IMR-90 (cell line): ENCODE measurements around the gene ITGA3. TPM values are rescaled to one million over a fixed set of nuclear protein-coding genes. Genes with fewer than 3 reads are reported as not detected.

Experiments used
- ATAC-seq: fragments of 200-7000 bp; cut with Tn5 transposase; 2 replicates; pipeline ENCODE4 v1.9.1; 2020; ENCODE audit warnings: low read depth, mild to moderate bottlenecking, moderate library complexity
- BruUV-seq: library from RNA; stranded (reverse); fragments of 400-500 nt; replicated peaks from 2 replicates; lab custom pipeline; 2021; lab: Mats Ljungman, UMichigan
- CTCF ChIA-PET: fragments of 300-600 bp; formaldehyde crosslinking; extraction: SDS; loops from one replicate; lab custom pipeline; 2021; ENCODE audit warnings: antibody characterized with exemption; lab: Yijun Ruan, JAX
- POLR2A ChIA-PET: fragments of 300-600 bp; sonication (Branson Sonifier 250); formaldehyde crosslinking; loops from one replicate; lab custom pipeline; 2022; ENCODE audit warnings: antibody characterized with exemption; ENCODE audit not compliant: unreplicated experiment; lab: Charles Lee
- DNase-seq: peaks from one replicate; pipeline ENCODE4 v3.0.0; 2013
- H2AFZ ChIP-seq: replicated peaks from 2 replicates; pipeline ENCODE3; 2013; ENCODE audit warnings: low read length, mild to moderate bottlenecking; ENCODE audit not compliant: poor library complexity
- H2AK5ac ChIP-seq: 2 replicates; pipeline ENCODE4 v1.6.1; 2013; ENCODE audit warnings: low read depth, low read length, inconsistent platforms
- H2AK9ac ChIP-seq: replicated peaks from 2 replicates; pipeline ENCODE3; 2013; ENCODE audit warnings: mild to moderate bottlenecking, low read depth, low read length, moderate library complexity; ENCODE audit not compliant: poor library complexity
- H2BK120ac ChIP-seq: 2 replicates; pipeline ENCODE4 v1.6.1; 2013; ENCODE audit warnings: low read depth, low read length, inconsistent platforms
- H2BK15ac ChIP-seq: 3 replicates; pipeline ENCODE4 v1.6.1; 2013; ENCODE audit warnings: low read depth, low read length, inconsistent platforms
- H2BK20ac ChIP-seq: 2 replicates; pipeline ENCODE4 v1.6.1; 2013; ENCODE audit warnings: low read depth, mild to moderate bottlenecking, inconsistent platforms, low read length, moderate library complexity
- H2BK5ac ChIP-seq: 2 replicates; pipeline ENCODE4 v1.6.1; 2013; ENCODE audit warnings: mild to moderate bottlenecking, low read depth, low read length, inconsistent platforms; ENCODE audit not compliant: poor library complexity, severe bottlenecking
- H3K14ac ChIP-seq: replicated peaks from 2 replicates; pipeline ENCODE4 v1.6.1; 2013; ENCODE audit warnings: low read depth, low read length, inconsistent platforms
- H3K18ac ChIP-seq: 2 replicates; pipeline ENCODE4 v1.6.1; 2013; ENCODE audit warnings: low read depth, low read length, control low read depth
- H3K23ac ChIP-seq: 2 replicates; pipeline ENCODE4 v1.6.1; 2013; ENCODE audit warnings: low read depth, low read length, inconsistent platforms
- H3K27ac ChIP-seq: 2 replicates; pipeline ENCODE4 v1.5.1; 2013; ENCODE audit warnings: mild to moderate bottlenecking, control low read depth, low read length; ENCODE audit not compliant: insufficient read depth
- H3K27me3 ChIP-seq: 2 replicates; pipeline ENCODE4 v1.6.1; 2013; ENCODE audit warnings: low read length; ENCODE audit not compliant: control insufficient read depth, insufficient read depth
- H3K36me3 ChIP-seq: 2 replicates; pipeline ENCODE4 v1.6.1; 2013; ENCODE audit warnings: low read length, mixed read lengths; ENCODE audit not compliant: control insufficient read depth, insufficient read depth
- H3K4ac ChIP-seq: 2 replicates; pipeline ENCODE4 v1.6.1; 2013; ENCODE audit warnings: low read depth, low read length, inconsistent platforms
- H3K4me1 ChIP-seq: 2 replicates; pipeline ENCODE4 v1.6.1; 2013; ENCODE audit warnings: low read length, mixed read lengths; ENCODE audit not compliant: control insufficient read depth, insufficient read depth
- H3K4me2 ChIP-seq: 2 replicates; pipeline ENCODE4 v1.6.1; 2013; ENCODE audit warnings: low read depth, mild to moderate bottlenecking, control low read depth, low read length, moderate library complexity
- H3K4me3 ChIP-seq: 2 replicates; pipeline ENCODE4 v1.5.1; 2013; ENCODE audit warnings: low read depth, mild to moderate bottlenecking, control low read depth, low read length, moderate library complexity; ENCODE audit not compliant: insufficient read depth
- H3K56ac ChIP-seq: 2 replicates; pipeline ENCODE4 v1.6.1; 2013; ENCODE audit warnings: low read length, inconsistent platforms; ENCODE audit not compliant: insufficient read depth; ENCODE audit errors: extremely low read depth
- H3K79me1 ChIP-seq, 2 experiments: 2 replicates each; pipeline ENCODE4 v1.6.1; 2013; ENCODE audit warnings: low read length in 2 of 2, inconsistent platforms in 1 of 2, low read depth in 1 of 2
- H3K9ac ChIP-seq: 2 replicates; pipeline ENCODE4 v1.6.1; 2013; ENCODE audit warnings: low read depth, low read length, control low read depth
- H3K9me1 ChIP-seq: 2 replicates; pipeline ENCODE4 v1.6.1; 2013; ENCODE audit warnings: low read length, inconsistent platforms; ENCODE audit not compliant: insufficient read depth
- H3K9me3 ChIP-seq: 2 replicates; pipeline ENCODE4 v1.6.1; 2013; ENCODE audit warnings: low read length; ENCODE audit not compliant: control insufficient read depth, insufficient read depth
- H4K20me1 ChIP-seq: 2 replicates; pipeline ENCODE4 v1.6.1; 2013; ENCODE audit warnings: low read length, inconsistent platforms; ENCODE audit not compliant: insufficient read depth
- H4K5ac ChIP-seq: 2 replicates; pipeline ENCODE4 v1.6.1; 2013; ENCODE audit warnings: mild to moderate bottlenecking, low read depth, low read length, control low read depth
- H4K8ac ChIP-seq, 2 experiments: 2 replicates each; pipeline ENCODE4 v1.6.1; 2013; ENCODE audit warnings: low read depth in 2 of 2, low read length in 2 of 2, control low read depth in 1 of 2, inconsistent platforms in 1 of 2
- H4K91ac ChIP-seq: 2 replicates; pipeline ENCODE4 v1.6.1; 2013; ENCODE audit warnings: low read depth, low read length, inconsistent platforms; ENCODE audit not compliant: insufficient read depth
- BHLHE40 ChIP-seq: fragments of 150-350 bp; IDR thresholded peaks from 2 replicates; pipeline ENCODE4 v1.6.1; 2016; ENCODE audit warnings: mild to moderate bottlenecking, low read depth, low read length
- CEBPB ChIP-seq: IDR thresholded peaks from 2 replicates; pipeline ENCODE4 v1.6.1; 2012; ENCODE audit warnings: low read depth, low read length, improper control_type of control experiment
- CHD1 ChIP-seq: IDR thresholded peaks from 2 replicates; pipeline ENCODE4 v1.6.1; 2012; ENCODE audit warnings: low read depth, low read length, improper control_type of control experiment
- FOS ChIP-seq: fragments of 150-350 bp; IDR thresholded peaks from 2 replicates; pipeline ENCODE4 v1.6.1; 2016; ENCODE audit warnings: low read depth, low read length
- MAFK ChIP-seq: IDR thresholded peaks from 2 replicates; pipeline ENCODE4 v1.6.1; 2012; ENCODE audit warnings: low read depth, low read length, improper control_type of control experiment
- MAZ ChIP-seq: IDR thresholded peaks from 2 replicates; pipeline ENCODE4 v1.6.1; 2012; ENCODE audit warnings: low read depth, mild to moderate bottlenecking, low read length, improper control_type of control experiment, moderate library complexity, borderline replicate concordance
- MXI1 ChIP-seq: IDR thresholded peaks from 2 replicates; pipeline ENCODE4 v1.6.1; 2012; ENCODE audit warnings: low read depth, mild to moderate bottlenecking, low read length, moderate library complexity, borderline replicate concordance
- NFE2L2 ChIP-seq: fragments of 150-350 bp; IDR thresholded peaks from 2 replicates; pipeline ENCODE4 v1.6.1; 2016; ENCODE audit warnings: low read depth, mild to moderate bottlenecking, low read length
- POLR2A ChIP-seq: IDR thresholded peaks from 2 replicates; pipeline ENCODE4 v1.6.1; 2012; ENCODE audit warnings: mild to moderate bottlenecking, low read depth, low read length
- RAD21 ChIP-seq: IDR thresholded peaks from 2 replicates; pipeline ENCODE4 v1.6.1; 2012; ENCODE audit warnings: low read length, improper control_type of control experiment
- RCOR1 ChIP-seq: IDR thresholded peaks from 2 replicates; pipeline ENCODE4 v1.6.1; 2012; ENCODE audit warnings: mild to moderate bottlenecking, low read length, improper control_type of control experiment; ENCODE audit not compliant: insufficient replicate concordance
- RFX5 ChIP-seq: IDR thresholded peaks from 2 replicates; pipeline ENCODE4 v1.8.0; 2012; ENCODE audit warnings: low read depth, mild to moderate bottlenecking, low read length, moderate library complexity
- SMC3 ChIP-seq: fragments of 150-350 bp; IDR thresholded peaks from 2 replicates; pipeline ENCODE4 v1.6.1; 2016; ENCODE audit warnings: low read depth, mild to moderate bottlenecking, antibody characterized with exemption, low read length, moderate library complexity
- WGBS, 2 experiments: methylation state at CpG; one replicate each; pipeline versions ENCODE4 v1.1.5 to v1.1.7; 2013; ENCODE audit warnings: missing lambda C conversion rate in 2 of 2; ENCODE audit not compliant: insufficient read length in 1 of 2; ENCODE audit errors: extremely low coverage in 2 of 2; 5-methylcytosine and 5-hydroxymethylcytosine counted together
- dilution Hi-C: fragments of 300-500 bp; cut with HindIII; formaldehyde crosslinking; loops from one replicate; pipeline ENCODE4 v1.14.3; 2018; ENCODE audit warnings: low sequenced_read_pairs; ENCODE audit not compliant: unreplicated experiment
- in situ Hi-C: fragments of 300-500 bp; cut with MboI; formaldehyde crosslinking; loops from 3 replicates; pipeline ENCODE4 v1.14.3; 2019; ENCODE audit warnings: low sequenced_read_pairs, inconsistent platforms, mixed read lengths
- intact Hi-C: fragments of 100-400 bp; cut with micrococcal nuclease; formaldehyde crosslinking; loops from 2 replicates; pipeline ENCODE4 v1.10.0; 2022
- polyA plus RNA-seq, 3 experiments: library from polyadenylated mRNA; depleted of rRNA; stranded (reverse); fragments of >200 nt; gene quantifications; 2 replicates each; pipeline ENCODE4 v1.2.3, GENCODE V29; 2012; ENCODE audit warnings: low replicate concordance in 1 of 3
- total RNA-seq: library from RNA; depleted of rRNA; stranded (reverse); fragments of >200 nt; gene quantifications from 2 replicates; pipeline ENCODE4 v1.2.3, GENCODE V29; 2012
- TF ChIP-seq, protein P1 (sequence below): fragments of 150-350 bp; IDR thresholded peaks from 2 replicates; pipeline ENCODE4 v1.6.1; 2016; ENCODE audit warnings: low read depth, mild to moderate bottlenecking, low read length, moderate library complexity, borderline replicate concordance
- TF ChIP-seq, protein P2 (sequence below): conservative IDR thresholded peaks from 2 replicates; pipeline ENCODE4 v1.5.1; 2012; ENCODE audit warnings: mild to moderate bottlenecking, low read depth, low read length, improper control_type of control experiment
- TF ChIP-seq, protein P3 (sequence below): fragments of 150-350 bp; IDR thresholded peaks from 2 replicates; pipeline ENCODE4 v1.6.1; 2017; ENCODE audit warnings: mild to moderate bottlenecking, antibody characterized with exemption, low read length, low read depth

ITGA3 gene
- total and polyA plus RNA-seq, 2 of the 4 experiments (the other 2 are of a cell fraction), result 78.0 to 202 TPM

DNA sequence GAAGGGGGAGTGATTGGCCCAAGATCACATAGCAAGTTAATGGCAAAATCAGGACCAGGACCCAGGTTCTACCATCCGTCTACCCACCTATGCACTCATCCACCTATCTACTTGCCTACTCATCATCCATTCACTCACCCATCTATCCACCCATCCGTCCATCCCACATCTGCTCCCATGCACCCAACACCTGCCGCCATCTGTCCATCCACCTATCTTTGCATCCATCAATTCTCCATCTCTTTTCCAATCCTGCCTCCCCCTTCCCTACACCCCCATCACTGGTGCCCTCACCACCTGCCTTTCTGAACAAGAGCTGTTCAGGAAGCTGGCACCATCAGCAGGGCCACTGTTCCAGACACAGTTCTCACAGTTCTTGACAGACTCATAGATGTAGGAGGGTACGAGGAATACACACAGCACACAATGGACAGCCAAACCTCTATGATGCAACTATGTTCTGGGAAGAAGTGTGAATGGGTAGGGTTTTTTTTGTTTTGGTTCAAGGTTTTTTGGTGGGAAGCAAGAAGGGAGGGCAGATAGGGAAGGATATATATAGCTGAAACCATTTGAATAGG is 69.6 kb downstream of the ITGA3 start:
- Histone ChIP-seq H3K23ac (no peak overlapping the region), H2BK20ac (no peak overlapping the region), H4K8ac (no peak overlapping the region), H2BK120ac (no peak overlapping the region), H3K14ac (no peak overlapping the region), H2AK5ac (no peak overlapping the region), H3K9me1 (peaks cover 20% of the 10 kb centered on the region; the same call in 1 of the 2 replicates), H3K56ac (no peak overlapping the region), H2AFZ (no peak overlapping the region), H2BK5ac (no peak overlapping the region), H3K4me1 (peaks cover 15% of the 10 kb centered on the region), H3K27me3 (no peaks in the 10 kb centered on the region), H3K9me3 (no peaks in the 10 kb centered on the region), H3K36me3 (peaks cover 4% of the 10 kb centered on the region; the same call in 1 of the 2 replicates), H4K5ac (no peak overlapping the region), H3K9ac (no peak overlapping the region), H3K18ac (no peak overlapping the region), H4K20me1 (no peaks in the 10 kb centered on the region), H3K4me3 (no peak overlapping the region), H3K4me2 (no peak overlapping the region), H3K79me1 (peaks cover 3 to 21% of the 10 kb centered on the region in 2 experiments; a peak in 3 of 4 replicates), H3K4ac (no peak overlapping the region), H2BK15ac (no peak overlapping the region), H3K27ac (no peak overlapping the region), H2AK9ac (no peak overlapping the region), H4K91ac (no peak overlapping the region)
- TF ChIP-seq FOS, result no peak
- TF ChIP-seq, protein P1, sequence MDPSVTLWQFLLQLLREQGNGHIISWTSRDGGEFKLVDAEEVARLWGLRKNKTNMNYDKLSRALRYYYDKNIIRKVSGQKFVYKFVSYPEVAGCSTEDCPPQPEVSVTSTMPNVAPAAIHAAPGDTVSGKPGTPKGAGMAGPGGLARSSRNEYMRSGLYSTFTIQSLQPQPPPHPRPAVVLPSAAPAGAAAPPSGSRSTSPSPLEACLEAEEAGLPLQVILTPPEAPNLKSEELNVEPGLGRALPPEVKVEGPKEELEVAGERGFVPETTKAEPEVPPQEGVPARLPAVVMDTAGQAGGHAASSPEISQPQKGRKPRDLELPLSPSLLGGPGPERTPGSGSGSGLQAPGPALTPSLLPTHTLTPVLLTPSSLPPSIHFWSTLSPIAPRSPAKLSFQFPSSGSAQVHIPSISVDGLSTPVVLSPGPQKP, result no peak
- no peak for TF ChIP-seq MAZ
- no peak for TF ChIP-seq CHD1
- TF ChIP-seq RFX5, result no peak
- TF ChIP-seq, protein P2, sequence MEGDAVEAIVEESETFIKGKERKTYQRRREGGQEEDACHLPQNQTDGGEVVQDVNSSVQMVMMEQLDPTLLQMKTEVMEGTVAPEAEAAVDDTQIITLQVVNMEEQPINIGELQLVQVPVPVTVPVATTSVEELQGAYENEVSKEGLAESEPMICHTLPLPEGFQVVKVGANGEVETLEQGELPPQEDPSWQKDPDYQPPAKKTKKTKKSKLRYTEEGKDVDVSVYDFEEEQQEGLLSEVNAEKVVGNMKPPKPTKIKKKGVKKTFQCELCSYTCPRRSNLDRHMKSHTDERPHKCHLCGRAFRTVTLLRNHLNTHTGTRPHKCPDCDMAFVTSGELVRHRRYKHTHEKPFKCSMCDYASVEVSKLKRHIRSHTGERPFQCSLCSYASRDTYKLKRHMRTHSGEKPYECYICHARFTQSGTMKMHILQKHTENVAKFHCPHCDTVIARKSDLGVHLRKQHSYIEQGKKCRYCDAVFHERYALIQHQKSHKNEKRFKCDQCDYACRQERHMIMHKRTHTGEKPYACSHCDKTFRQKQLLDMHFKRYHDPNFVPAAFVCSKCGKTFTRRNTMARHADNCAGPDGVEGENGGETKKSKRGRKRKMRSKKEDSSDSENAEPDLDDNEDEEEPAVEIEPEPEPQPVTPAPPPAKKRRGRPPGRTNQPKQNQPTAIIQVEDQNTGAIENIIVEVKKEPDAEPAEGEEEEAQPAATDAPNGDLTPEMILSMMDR, result no peak
- TF ChIP-seq RAD21, result no peak
- TF ChIP-seq SMC3, result no peak
- no peak for TF ChIP-seq CEBPB
- no peak for TF ChIP-seq POLR2A
- no peak for TF ChIP-seq NFE2L2
- TF ChIP-seq, protein P3, sequence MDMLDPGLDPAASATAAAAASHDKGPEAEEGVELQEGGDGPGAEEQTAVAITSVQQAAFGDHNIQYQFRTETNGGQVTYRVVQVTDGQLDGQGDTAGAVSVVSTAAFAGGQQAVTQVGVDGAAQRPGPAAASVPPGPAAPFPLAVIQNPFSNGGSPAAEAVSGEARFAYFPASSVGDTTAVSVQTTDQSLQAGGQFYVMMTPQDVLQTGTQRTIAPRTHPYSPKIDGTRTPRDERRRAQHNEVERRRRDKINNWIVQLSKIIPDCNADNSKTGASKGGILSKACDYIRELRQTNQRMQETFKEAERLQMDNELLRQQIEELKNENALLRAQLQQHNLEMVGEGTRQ, result no peak
- no peak for TF ChIP-seq MXI1
- no peak for TF ChIP-seq BHLHE40
- no peak for TF ChIP-seq RCOR1
- TF ChIP-seq MAFK, result no peak
- in situ Hi-C loops, result no loop called here
- no TSS peak for BruUV-seq
- 95% methylated on average over 3 of the region's 4 CpGs; no CpG with 5 or more reads in 1 of the 2 experiments for WGBS, 2 experiments
- intact Hi-C loops, result no loop called here
- ChIA-PET CTCF (interaction anchor here (1.0 kb wide), 1 partner anchor 271 kb away, joined by 3 read pairs; the partner anchor contains the start of gene LRRC59), POLR2A (interaction anchor here (0.7 kb wide), 1 partner anchor 34 kb away, joined by 4 read pairs; no protein-coding TSS in a partner anchor)
- DNase-seq (no peak), ATAC-seq (no peak)
- dilution Hi-C loops, result no loop called here
